Esophagus squamous epithelium (tissue), 4 donors: ENCODE measurements around the gene CHST11.

Experiments used
- CTCF ChIP-seq, 6 experiments: fragments of 450-650 bp in 4 of 6; fragments of 200-600 bp in 2 of 6; sonication (generic) in 2 of 6; IDR thresholded peaks; one replicate each; pipeline ENCODE4 v1.5.1; 2016 to 2019; ENCODE audit warnings: antibody characterized with exemption in 6 of 6, mild to moderate bottlenecking in 4 of 6, moderate library complexity in 4 of 6
- POLR2A ChIP-seq, 4 donors: fragments of 450-650 bp; IDR thresholded peaks; one replicate each; pipeline ENCODE4 v1.6.1; 2017; ENCODE audit warnings: antibody characterized with exemption in 4 of 4, mild to moderate bottlenecking in 4 of 4, moderate library complexity in 3 of 4

- TF ChIP-seq CTCF (IDR thresholded peaks at IDR 0.05) = no peak
- no peak for TF ChIP-seq POLR2A (IDR thresholded peaks at IDR 0.05)
Observed at GRCh38 chr12:104741077-104741476, 284.3 kb downstream of the CHST11 start.
